AG04449 (cell line): ENCODE data around the gene ZFP36.

Experiments used
- CTCF ChIA-PET: fragments of 350-600 bp; formaldehyde crosslinking; extraction: SDS; loops from one replicate; lab custom pipeline; 2021; ENCODE audit warnings: antibody characterized with exemption; lab: Yijun Ruan, JAX
- POLR2A ChIA-PET: fragments of 400-600, 350-600 bp; formaldehyde crosslinking; extraction: SDS; loops from one replicate; lab custom pipeline; 2020; ENCODE audit warnings: antibody characterized with exemption, inconsistent platforms; lab: Yijun Ruan, JAX
- DNase-seq: peaks from one replicate; pipeline ENCODE4 v3.0.0-alpha.2; 2010; ENCODE audit warnings: low read depth, low spot score
- H3K4me3 ChIP-seq: 2 replicates; pipeline ENCODE4 v1.5.1; 2011; ENCODE audit warnings: low read depth, mild to moderate bottlenecking, control low read depth, low read length
- CTCF ChIP-seq: IDR thresholded peaks from one replicate; pipeline ENCODE4 v1.5.1; 2011; ENCODE audit warnings: mild to moderate bottlenecking, moderate library complexity, low read length, control low read depth, inconsistent platforms; ENCODE audit not compliant: insufficient read depth; ENCODE audit errors: missing control alignments

ZFP36 gene

GRCh38 chr19:39365531-39365930 is 41.1 kb upstream of the ZFP36 start:
- no peak overlapping the region for H3K4me3 ChIP-seq
- no peak for DNase-seq
- ChIA-PET POLR2A (no interaction called here), CTCF (interaction anchor here (0.6 to 0.9 kb wide), 2 partner anchors 25 to 38 kb away, joined by 3 read pairs; partner anchors contain the start of genes MED29 and PAF1)
- no peak for TF ChIP-seq CTCF

GRCh38 chr19:39369200-39369599 is 37.4 kb upstream of the ZFP36 start:
- CTCF ChIA-PET = interaction anchor here (2.8 kb wide), 1 partner anchor 28 kb away, joined by 9 read pairs; no protein-coding TSS in a partner anchor
- POLR2A ChIA-PET = interaction anchor here (1.7 kb wide), 1 partner anchor 22 kb away, joined by 5 read pairs; the partner anchor contains the start of genes MED29 and PAF1
- DNase-seq = no peak
- TF ChIP-seq CTCF = no peak
- H3K4me3 ChIP-seq = no peak overlapping the region

GRCh38 chr19:39370735-39371134 is 35.9 kb upstream of the ZFP36 start:
- no peak overlapping the region for H3K4me3 ChIP-seq
- POLR2A ChIA-PET = interaction anchor here (0.9 to 1.7 kb wide), 2 partner anchors 9 to 21 kb away, joined by 4 to 5 read pairs; partner anchors contain the start of genes MED29 and PAF1
- DNase-seq = no peak
- no peak for TF ChIP-seq CTCF
- CTCF ChIA-PET = interaction anchor here (0.8 to 2.8 kb wide), 4 partner anchors 8 to 27 kb away, joined by 3 to 9 read pairs (median 6); no protein-coding TSS in a partner anchor

GRCh38 chr19:39372047-39372802 is 34.4 kb upstream of the ZFP36 start:
- H3K4me3 ChIP-seq = no peak overlapping the region
- POLR2A ChIA-PET = interaction anchor here (0.6 to 1.3 kb wide), 3 partner anchors 19 to 36 kb away, joined by 3 to 4 read pairs (median 3); partner anchors contain the start of genes MED29 and PAF1
- CTCF ChIA-PET = interaction anchor here (0.8 to 2.4 kb wide), 3 partner anchors 10 to 40 kb away, joined by 3 to 9 read pairs (median 3); no protein-coding TSS in a partner anchor
- peak; percentile 90 for DNase-seq
- no peak for TF ChIP-seq CTCF

- POLR2A ChIA-PET = interaction anchor here (0.6 to 1.3 kb wide), 2 partner anchors 18 to 35 kb away, joined by 3 read pairs; partner anchors contain the start of genes MED29 and PAF1
- DNase-seq = no peak
- CTCF ChIA-PET = interaction anchor here (0.8 to 0.9 kb wide), 2 partner anchors 24 to 39 kb away, joined by 3 read pairs; no protein-coding TSS in a partner anchor
- TF ChIP-seq CTCF = no peak
- H3K4me3 ChIP-seq = peak overlapping the region; percentile 15
Observed at GRCh38 chr19:39372941-39373340, 33.7 kb upstream of the ZFP36 start.

- CTCF ChIA-PET = interaction anchor here (2.6 kb wide), 1 partner anchor 22 kb away, joined by 10 read pairs; no protein-coding TSS in a partner anchor
- H3K4me3 ChIP-seq = no peak overlapping the region
- POLR2A ChIA-PET = interaction anchor here (0.6 to 0.7 kb wide), 2 partner anchors 15 to 35 kb away, joined by 3 to 4 read pairs; partner anchors contain the start of genes MED29 and PAF1
- TF ChIP-seq CTCF = no peak
- no peak for DNase-seq
Observed at GRCh38 chr19:39375929-39376328, 30.7 kb upstream of the ZFP36 start.
